ENCODE measurements around the gene SLTM. TPM values are rescaled to one million over a fixed set of nuclear protein-coding genes. Genes with fewer than 3 reads are reported as not detected.

SLTM gene
- total RNA-seq, 6 donors from 2014 or later, result 77.2 to 261 (median 100) TPM

DNA sequence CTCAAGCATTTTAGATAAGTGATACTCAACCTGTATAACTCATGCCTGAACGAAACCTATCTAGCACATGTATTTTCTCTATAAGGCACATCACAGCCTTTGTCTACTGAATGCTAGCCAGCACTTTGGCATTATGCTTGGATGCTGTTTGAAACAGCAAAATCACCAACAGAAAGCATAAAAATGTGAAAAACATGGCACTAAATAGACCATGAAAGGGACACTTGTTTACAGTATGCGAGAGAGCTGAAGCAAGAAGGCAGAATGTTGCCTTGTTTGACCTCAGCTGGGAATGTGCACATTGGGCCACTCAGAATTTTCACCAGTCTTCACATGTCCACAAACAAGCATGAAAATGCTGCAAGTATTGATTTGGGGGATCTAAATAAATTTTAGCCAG lies 102.9 kb downstream of the SLTM start:
- peaks cover 0 to 10% (median 4%) of the 10 kb centered on the region in 4 donors for H3K4me1 ChIP-seq
- H3K27me3 ChIP-seq, result no peaks in the 10 kb centered on the region
- TF ChIP-seq POLR2AphosphoS5 (IDR thresholded peaks at IDR 0.05) (no peak), EP300 (IDR thresholded peaks at IDR 0.05) (no peak), POLR2A (IDR thresholded peaks at IDR 0.05) (no peak)
- TF ChIP-seq, protein P1, sequence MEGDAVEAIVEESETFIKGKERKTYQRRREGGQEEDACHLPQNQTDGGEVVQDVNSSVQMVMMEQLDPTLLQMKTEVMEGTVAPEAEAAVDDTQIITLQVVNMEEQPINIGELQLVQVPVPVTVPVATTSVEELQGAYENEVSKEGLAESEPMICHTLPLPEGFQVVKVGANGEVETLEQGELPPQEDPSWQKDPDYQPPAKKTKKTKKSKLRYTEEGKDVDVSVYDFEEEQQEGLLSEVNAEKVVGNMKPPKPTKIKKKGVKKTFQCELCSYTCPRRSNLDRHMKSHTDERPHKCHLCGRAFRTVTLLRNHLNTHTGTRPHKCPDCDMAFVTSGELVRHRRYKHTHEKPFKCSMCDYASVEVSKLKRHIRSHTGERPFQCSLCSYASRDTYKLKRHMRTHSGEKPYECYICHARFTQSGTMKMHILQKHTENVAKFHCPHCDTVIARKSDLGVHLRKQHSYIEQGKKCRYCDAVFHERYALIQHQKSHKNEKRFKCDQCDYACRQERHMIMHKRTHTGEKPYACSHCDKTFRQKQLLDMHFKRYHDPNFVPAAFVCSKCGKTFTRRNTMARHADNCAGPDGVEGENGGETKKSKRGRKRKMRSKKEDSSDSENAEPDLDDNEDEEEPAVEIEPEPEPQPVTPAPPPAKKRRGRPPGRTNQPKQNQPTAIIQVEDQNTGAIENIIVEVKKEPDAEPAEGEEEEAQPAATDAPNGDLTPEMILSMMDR (IDR thresholded peaks at IDR 0.05), result no peak
- peaks cover 0 to 36% (median 0%) of the 10 kb centered on the region in 4 donors for H3K36me3 ChIP-seq
- no peak overlapping the region for H3K27ac ChIP-seq
- H3K4me3 ChIP-seq, result no peak overlapping the region
- WGBS, 2 donors, result 72 to 75% methylated on average over 2 of the region's 2 CpGs
- no peak for ATAC-seq (ENCODE audit: low FRiP score in 2 of 2)
- no peak for DNase-seq
- no peaks in the 10 kb centered on the region for H3K9me3 ChIP-seq

Small RNAs within 50 kb of the gene (small RNA-seq; reads per million reads assigned to genes)
- 0 reads per million in 4 donors for gene ZNF444P1

Other genes with a start within 250 kb of the SLTM start
- 100 to 1,000 TPM in 3 of 6 donors, 10 to 100 TPM in 3; 64.5 to 139 (median 93.5) TPM for gene ADAM10, start 184.0 kb downstream of the SLTM start, total RNA-seq
- 10 to 100 TPM; 20.5 to 38.5 (median 29.9) TPM for gene MINDY2, start 162.4 kb downstream of the SLTM start, total RNA-seq
- gene RNF111, start 54.0 kb upstream of the SLTM start, total RNA-seq, result 10 to 100 TPM; 16.3 to 41.6 (median 31.8) TPM
- 1 to 10 TPM in 5 of 6 donors, not detected in 1; 1.7 to 4.9 (median 2.8) TPM for gene CCNB2, start 171.5 kb upstream of the SLTM start, total RNA-seq

Measured in upper lobe of left lung (tissue), 6 donors.